Tibial artery (tissue), 4 donors: ENCODE measurements around the gene UBE2L5.

Source experiments
- DNase-seq, 2 donors: peaks; one replicate each; pipeline ENCODE4 v3.0.0-alpha.2; 2019
- H3K27ac ChIP-seq, 2 donors: fragments of 200-600 bp; sonication (generic) in 1 of 2; 1 replicate in 1 of 2; 2 replicates in 1 of 2; pipeline ENCODE4 v1.5.1; 2018 to 2019; ENCODE audit warnings: mild to moderate bottlenecking in 1 of 2
- H3K27me3 ChIP-seq, 2 donors: fragments of 200-600 bp; sonication (generic) in 1 of 2; one replicate each; pipeline versions ENCODE4 v1.5.1 to v1.6.0; 2016 to 2019
- H3K36me3 ChIP-seq, 3 donors: fragments of 200-600 bp; sonication (generic) in 2 of 3; one replicate each; pipeline ENCODE4 v1.5.1; 2016 to 2019; ENCODE audit warnings: mild to moderate bottlenecking in 2 of 3
- H3K4me1 ChIP-seq, 4 donors: fragments of 200-600 bp; sonication (generic) in 2 of 4; 1 replicate in 3 of 4; 2 replicates in 1 of 4; pipeline ENCODE4 v1.5.1; 2016 to 2019
- H3K4me3 ChIP-seq, 2 donors: fragments of 200-600 bp; sonication (generic) in 1 of 2; 1 replicate in 1 of 2; 2 replicates in 1 of 2; pipeline ENCODE4 v1.5.1; 2018 to 2019; ENCODE audit warnings: mild to moderate bottlenecking in 2 of 2
- H3K9me3 ChIP-seq, 3 donors: fragments of 200-600 bp; sonication (generic) in 1 of 3; one replicate each; pipeline ENCODE4 v1.5.1; 2016 to 2019
- intact Hi-C: fragments of 100-400 bp; cut with DNase I; formaldehyde crosslinking; loops from one replicate; pipeline ENCODE4 v1.15.0; 2023; ENCODE audit warnings: low total_unique reads
- TF ChIP-seq, protein P1 (sequence below), 2 experiments: fragments of 200-600 bp in 1 of 2; fragments of 450-650 bp in 1 of 2; IDR thresholded peaks; one replicate each; pipeline ENCODE4 v1.5.1; 2017 to 2019; ENCODE audit warnings: antibody characterized with exemption in 2 of 2, mild to moderate bottlenecking in 1 of 2, moderate library complexity in 1 of 2

UBE2L5 gene

DNA sequence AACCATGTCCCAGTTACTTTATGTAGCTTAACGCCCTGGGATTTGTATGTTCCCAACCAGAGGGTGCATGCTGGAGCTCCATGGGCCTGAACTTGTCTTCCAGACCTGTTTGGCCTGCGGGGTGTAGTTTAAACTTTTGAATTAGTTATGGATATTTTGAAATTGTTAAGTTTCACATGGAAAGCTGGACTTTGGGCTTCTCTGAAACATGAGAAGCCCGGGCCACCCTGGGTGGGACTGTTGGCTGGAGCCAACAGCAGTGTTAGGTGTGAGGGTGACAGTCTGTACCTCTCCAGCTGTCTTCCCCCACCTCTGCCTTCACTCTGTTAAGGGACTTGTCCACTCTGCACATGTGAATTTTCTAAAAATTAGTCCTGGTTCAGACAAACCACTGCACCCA lies 1.6 kb downstream of the UBE2L5 start:
- no peaks in the 10 kb centered on the region for H3K27me3 ChIP-seq
- TF ChIP-seq, protein P1, sequence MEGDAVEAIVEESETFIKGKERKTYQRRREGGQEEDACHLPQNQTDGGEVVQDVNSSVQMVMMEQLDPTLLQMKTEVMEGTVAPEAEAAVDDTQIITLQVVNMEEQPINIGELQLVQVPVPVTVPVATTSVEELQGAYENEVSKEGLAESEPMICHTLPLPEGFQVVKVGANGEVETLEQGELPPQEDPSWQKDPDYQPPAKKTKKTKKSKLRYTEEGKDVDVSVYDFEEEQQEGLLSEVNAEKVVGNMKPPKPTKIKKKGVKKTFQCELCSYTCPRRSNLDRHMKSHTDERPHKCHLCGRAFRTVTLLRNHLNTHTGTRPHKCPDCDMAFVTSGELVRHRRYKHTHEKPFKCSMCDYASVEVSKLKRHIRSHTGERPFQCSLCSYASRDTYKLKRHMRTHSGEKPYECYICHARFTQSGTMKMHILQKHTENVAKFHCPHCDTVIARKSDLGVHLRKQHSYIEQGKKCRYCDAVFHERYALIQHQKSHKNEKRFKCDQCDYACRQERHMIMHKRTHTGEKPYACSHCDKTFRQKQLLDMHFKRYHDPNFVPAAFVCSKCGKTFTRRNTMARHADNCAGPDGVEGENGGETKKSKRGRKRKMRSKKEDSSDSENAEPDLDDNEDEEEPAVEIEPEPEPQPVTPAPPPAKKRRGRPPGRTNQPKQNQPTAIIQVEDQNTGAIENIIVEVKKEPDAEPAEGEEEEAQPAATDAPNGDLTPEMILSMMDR (IDR thresholded peaks at IDR 0.05), result no peak
- no peak overlapping the region for H3K4me3 ChIP-seq
- H3K4me1 ChIP-seq, result peaks cover 0 to 25% (median 20%) of the 10 kb centered on the region in 4 donors
- intact Hi-C loops, result loop anchor here (2.0 kb wide), 1 partner anchor 15 kb away; no protein-coding TSS in a partner anchor
- no peaks in the 10 kb centered on the region for H3K9me3 ChIP-seq
- H3K36me3 ChIP-seq, result no peaks in the 10 kb centered on the region
- no peak for DNase-seq
- H3K27ac ChIP-seq, result peak overlapping the region in 1 of 2 donors; percentile 20

DNA sequence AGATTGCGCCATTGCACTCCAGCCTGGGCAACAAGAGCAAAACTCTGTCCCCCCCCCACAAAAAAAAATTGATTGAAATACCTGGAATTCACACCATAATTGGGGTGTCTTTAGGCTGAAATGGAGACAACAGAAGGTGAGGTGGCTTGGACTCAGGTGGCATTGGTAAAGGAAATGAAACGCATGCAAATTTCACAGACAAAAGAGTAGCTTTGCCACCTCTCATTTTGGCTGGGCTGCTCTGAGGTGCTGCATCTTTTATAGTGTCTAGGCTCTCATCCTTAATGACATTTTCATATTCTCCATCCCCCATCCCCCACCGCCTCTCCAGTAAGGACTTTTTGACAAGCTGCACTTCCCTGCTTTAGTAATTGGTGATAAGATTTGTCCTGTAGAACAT lies 6.9 kb downstream of the UBE2L5 start:
- no peaks in the 10 kb centered on the region for H3K9me3 ChIP-seq
- intact Hi-C loops, result no loop called here
- TF ChIP-seq, protein P1 (IDR thresholded peaks at IDR 0.05), result no peak
- H3K36me3 ChIP-seq, result no peaks in the 10 kb centered on the region
- H3K27ac ChIP-seq, result no peak overlapping the region
- H3K4me3 ChIP-seq, result no peak overlapping the region
- H3K27me3 ChIP-seq, result no peaks in the 10 kb centered on the region
- peaks cover 0 to 26% (median 3%) of the 10 kb centered on the region in 4 donors for H3K4me1 ChIP-seq
- DNase-seq, result no peak

DNA sequence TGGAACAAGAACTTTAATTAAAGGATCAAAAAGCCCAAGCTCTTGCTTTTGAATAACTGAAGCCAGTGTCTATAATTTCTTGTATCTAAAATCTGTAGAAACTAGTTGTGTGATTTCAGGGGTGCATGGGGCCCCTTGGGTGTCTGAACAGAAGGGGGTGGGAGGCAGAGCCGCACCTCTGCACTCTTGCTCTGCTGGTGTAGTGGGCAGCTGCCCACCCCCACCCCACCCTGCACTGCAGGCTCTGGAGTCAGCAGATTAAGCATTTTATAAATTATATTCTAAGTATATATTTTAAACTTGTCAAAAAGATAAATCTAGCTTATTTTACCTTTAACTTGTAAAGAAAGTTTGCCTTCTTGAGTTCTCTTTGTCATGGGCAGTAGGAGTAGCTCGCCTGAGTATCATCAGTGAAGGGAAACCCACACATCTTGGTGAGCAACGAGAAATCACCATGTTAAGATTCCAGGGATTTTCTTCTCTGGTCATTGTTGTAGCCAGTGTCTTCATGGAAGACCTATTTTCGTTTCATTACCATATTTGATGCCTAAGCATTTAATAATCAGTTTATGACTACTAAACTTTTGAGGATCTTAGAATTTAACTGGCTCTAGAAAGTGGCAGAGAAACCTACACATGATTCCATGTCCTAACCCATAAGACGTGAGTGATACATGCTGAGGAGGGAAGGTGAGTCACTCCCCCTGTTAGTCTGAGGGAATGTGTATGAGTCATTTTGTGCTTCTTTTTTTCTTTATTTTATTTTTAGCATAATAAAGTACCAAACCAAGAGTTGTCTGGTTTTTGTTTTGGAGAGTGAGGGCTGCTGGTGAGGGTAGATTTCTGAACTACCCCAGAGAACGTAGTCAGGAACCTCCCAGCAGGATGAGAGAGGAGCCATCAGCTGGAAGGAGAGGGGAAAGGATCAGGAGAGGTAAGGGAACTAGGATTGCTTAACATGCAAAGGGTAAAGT lies 7.7 kb downstream of the UBE2L5 start:
- intact Hi-C loops, result no loop called here
- DNase-seq, result no peak
- no peaks in the 10 kb centered on the region for H3K36me3 ChIP-seq
- peaks cover 0 to 24% (median 3%) of the 10 kb centered on the region in 4 donors for H3K4me1 ChIP-seq
- H3K4me3 ChIP-seq, result no peak overlapping the region
- peak overlapping the region; percentile 60 to 62 for H3K27ac ChIP-seq
- no peaks in the 10 kb centered on the region for H3K9me3 ChIP-seq
- TF ChIP-seq, protein P1 (IDR thresholded peaks at IDR 0.05), result no peak
- H3K27me3 ChIP-seq, result no peaks in the 10 kb centered on the region

DNA sequence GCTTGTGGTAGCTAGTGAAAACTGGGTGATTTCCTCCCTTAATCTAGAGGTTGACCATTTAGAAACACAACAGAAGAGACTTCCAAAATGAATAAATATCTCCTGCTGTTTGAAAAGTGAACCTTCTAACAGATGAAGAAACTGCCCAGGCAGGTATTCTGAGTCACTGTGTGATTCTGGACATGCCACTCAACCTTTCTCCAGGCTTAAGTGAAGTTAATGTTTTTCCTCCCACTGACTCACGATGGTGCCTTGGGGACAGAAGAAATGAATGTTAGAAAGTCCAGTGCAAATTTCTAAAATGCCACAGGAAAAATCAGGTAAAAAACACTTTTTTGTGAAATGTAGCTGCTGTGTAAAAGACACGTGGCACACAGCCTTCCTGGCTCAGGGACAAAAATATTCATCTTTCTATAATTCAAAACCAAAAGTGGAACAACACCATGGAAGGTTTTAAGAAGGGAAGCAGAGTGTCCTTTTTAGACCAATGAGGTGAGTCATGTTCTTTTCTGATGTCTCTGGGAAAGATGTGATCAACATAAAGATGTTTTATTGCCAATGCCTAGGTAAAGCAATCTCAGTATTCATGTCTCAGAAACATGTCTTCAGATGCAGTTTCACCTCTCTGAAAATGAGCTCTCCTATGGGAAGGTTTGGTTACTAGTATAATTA lies 9.1 kb downstream of the UBE2L5 start:
- peak overlapping the region in 1 of 2 donors; percentile 62 for H3K27ac ChIP-seq
- H3K4me3 ChIP-seq, result no peak overlapping the region
- H3K4me1 ChIP-seq, result peaks cover 0 to 24% (median 3%) of the 10 kb centered on the region in 4 donors
- TF ChIP-seq, protein P1 (IDR thresholded peaks at IDR 0.05), result no peak
- H3K27me3 ChIP-seq, result no peaks in the 10 kb centered on the region
- no peak for DNase-seq
- no peaks in the 10 kb centered on the region for H3K9me3 ChIP-seq
- H3K36me3 ChIP-seq, result no peaks in the 10 kb centered on the region
- intact Hi-C loops, result no loop called here

DNA sequence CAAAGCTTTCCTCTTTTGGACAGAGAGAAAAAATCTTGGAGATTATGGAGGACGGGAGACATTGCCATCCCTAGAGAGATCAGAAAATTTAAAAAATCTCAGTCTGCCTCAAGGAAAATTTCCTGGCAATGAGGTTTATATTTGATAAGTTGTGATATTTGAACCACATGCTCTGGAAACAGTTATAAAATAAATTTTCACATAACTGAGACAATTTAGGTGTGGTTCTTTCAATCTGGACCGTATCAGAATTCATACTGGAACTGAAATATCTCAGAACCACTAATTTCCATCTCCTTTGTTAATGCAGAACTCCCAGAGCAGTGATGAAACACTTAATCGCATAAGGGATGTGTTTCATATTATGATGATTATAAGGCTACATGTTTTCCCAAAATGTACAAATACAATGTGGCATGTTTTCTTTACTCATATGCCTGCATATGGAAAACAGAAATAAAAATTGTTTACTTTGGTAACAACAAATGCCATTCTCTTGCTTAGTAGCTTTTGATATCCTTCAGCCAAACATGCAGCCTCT lies 13.7 kb downstream of the UBE2L5 start:
- H3K4me1 ChIP-seq, result peaks cover 0 to 10% (median 0%) of the 10 kb centered on the region in 4 donors
- no peak for DNase-seq
- intact Hi-C loops, result no loop called here
- no peak overlapping the region for H3K27ac ChIP-seq
- TF ChIP-seq, protein P1 (IDR thresholded peaks at IDR 0.05), result no peak
- H3K27me3 ChIP-seq, result no peaks in the 10 kb centered on the region
- H3K36me3 ChIP-seq, result no peaks in the 10 kb centered on the region
- H3K9me3 ChIP-seq, result no peaks in the 10 kb centered on the region
- no peak overlapping the region for H3K4me3 ChIP-seq
